Neural progenitor cell (in vitro differentiated cells): ENCODE measurements around the gene GLTP. TPM values are rescaled to one million over a fixed set of nuclear protein-coding genes. Genes with fewer than 3 reads are reported as not detected.
"Not testable (repeated sequence)": the region's sequence is repeated elsewhere in the genome, so short reads cannot be mapped to it uniquely, and the experiment has no call there.

Source experiments
- DNase-seq: peaks from one replicate; pipeline ENCODE4 v3.0.0-alpha.2; 2016; ENCODE audit warnings: low spot score
- H2AFZ ChIP-seq: fragments of 200-600 bp; sonication (generic); replicated peaks from 2 replicates; pipeline ENCODE4 v1.6.1; 2016; ENCODE audit warnings: antibody characterized with exemption
- H3F3A ChIP-seq: fragments of 200-600 bp; sonication (generic); 2 replicates; pipeline ENCODE4 v1.6.1; 2016; ENCODE audit warnings: antibody characterized with exemption, low read depth
- H3K27ac ChIP-seq: fragments of 200-600 bp; sonication (generic); 2 replicates; pipeline ENCODE4 v1.5.1; 2016; ENCODE audit warnings: mild to moderate bottlenecking
- H3K27me3 ChIP-seq: fragments of 200-600 bp; sonication (generic); 2 replicates; pipeline ENCODE4 v1.6.1; 2016; ENCODE audit warnings: mild to moderate bottlenecking, moderate library complexity
- H3K36me3 ChIP-seq: fragments of 200-600 bp; sonication (generic); 2 replicates; pipeline ENCODE4 v1.5.1; 2016
- H3K4me1 ChIP-seq: fragments of 200-600 bp; sonication (generic); 2 replicates; pipeline ENCODE4 v1.6.1; 2016; ENCODE audit warnings: mixed run types
- H3K4me2 ChIP-seq: fragments of 200-600 bp; sonication (generic); 2 replicates; pipeline ENCODE4 v1.6.1; 2016
- H3K4me3 ChIP-seq: fragments of 200-600 bp; sonication (generic); 2 replicates; pipeline ENCODE4 v1.5.1; 2016
- H3K79me2 ChIP-seq: fragments of 200-600 bp; sonication (generic); 2 replicates; pipeline ENCODE4 v1.6.1; 2016; ENCODE audit warnings: low read depth
- H3K9ac ChIP-seq: fragments of 200-600 bp; sonication (generic); 2 replicates; pipeline ENCODE4 v1.6.1; 2016
- H3K9me3 ChIP-seq: fragments of 200-600 bp; sonication (generic); 2 replicates; pipeline ENCODE4 v1.5.1; 2016; ENCODE audit warnings: low read depth
- H4K20me1 ChIP-seq: fragments of 200-600 bp; sonication (generic); 2 replicates; pipeline ENCODE4 v1.6.1; 2016; ENCODE audit warnings: low read depth
- H3K27ac Mint-ChIP-seq: 3 replicates; pipeline ENCODE4 v1.8.0; 2021; ENCODE audit warnings: mixed read lengths
- H3K27me3 Mint-ChIP-seq: 2 replicates; pipeline ENCODE4 v1.8.0; 2022; ENCODE audit warnings: low read depth, mild to moderate bottlenecking, inconsistent platforms, moderate library complexity, mixed read lengths; ENCODE audit not compliant: insufficient read depth
- H3K36me3 Mint-ChIP-seq: 3 replicates; pipeline ENCODE4 v1.8.0; 2021; ENCODE audit warnings: mixed read lengths
- H3K4me1 Mint-ChIP-seq: 3 replicates; pipeline ENCODE4 v1.8.0; 2021; ENCODE audit warnings: mixed read lengths
- H3K4me3 Mint-ChIP-seq: 3 replicates; pipeline ENCODE4 v1.8.0; 2021; ENCODE audit warnings: mild to moderate bottlenecking, moderate library complexity, mixed read lengths
- H3K9me3 Mint-ChIP-seq: 3 replicates; pipeline ENCODE4 v1.8.0; 2020; ENCODE audit warnings: mixed read lengths
- CTCF ChIP-seq: fragments of 200-600 bp; sonication (generic); IDR thresholded peaks from 2 replicates; pipeline ENCODE4 v1.5.1; 2017; ENCODE audit warnings: antibody characterized with exemption, mild to moderate bottlenecking
- EZH2 ChIP-seq: fragments of 200-600 bp; sonication (generic); IDR thresholded peaks from 2 replicates; pipeline ENCODE4 v1.6.1; 2017; ENCODE audit warnings: antibody characterized with exemption, mild to moderate bottlenecking, moderate library complexity
- EZH2phosphoT487 ChIP-seq: fragments of 200-600 bp; sonication (generic); IDR thresholded peaks from 2 replicates; pipeline ENCODE4 v1.6.1; 2017; ENCODE audit warnings: antibody characterized with exemption
- total RNA-seq: library from RNA; depleted of rRNA; stranded (reverse); fragments of >200 nt; gene quantifications from 2 replicates; pipeline ENCODE4 v1.2.3, GENCODE V29; 2015; ENCODE audit warnings: low replicate concordance

The GLTP gene
- total RNA-seq, 1 donor from 2014 or later = 24.0 TPM

DNA sequence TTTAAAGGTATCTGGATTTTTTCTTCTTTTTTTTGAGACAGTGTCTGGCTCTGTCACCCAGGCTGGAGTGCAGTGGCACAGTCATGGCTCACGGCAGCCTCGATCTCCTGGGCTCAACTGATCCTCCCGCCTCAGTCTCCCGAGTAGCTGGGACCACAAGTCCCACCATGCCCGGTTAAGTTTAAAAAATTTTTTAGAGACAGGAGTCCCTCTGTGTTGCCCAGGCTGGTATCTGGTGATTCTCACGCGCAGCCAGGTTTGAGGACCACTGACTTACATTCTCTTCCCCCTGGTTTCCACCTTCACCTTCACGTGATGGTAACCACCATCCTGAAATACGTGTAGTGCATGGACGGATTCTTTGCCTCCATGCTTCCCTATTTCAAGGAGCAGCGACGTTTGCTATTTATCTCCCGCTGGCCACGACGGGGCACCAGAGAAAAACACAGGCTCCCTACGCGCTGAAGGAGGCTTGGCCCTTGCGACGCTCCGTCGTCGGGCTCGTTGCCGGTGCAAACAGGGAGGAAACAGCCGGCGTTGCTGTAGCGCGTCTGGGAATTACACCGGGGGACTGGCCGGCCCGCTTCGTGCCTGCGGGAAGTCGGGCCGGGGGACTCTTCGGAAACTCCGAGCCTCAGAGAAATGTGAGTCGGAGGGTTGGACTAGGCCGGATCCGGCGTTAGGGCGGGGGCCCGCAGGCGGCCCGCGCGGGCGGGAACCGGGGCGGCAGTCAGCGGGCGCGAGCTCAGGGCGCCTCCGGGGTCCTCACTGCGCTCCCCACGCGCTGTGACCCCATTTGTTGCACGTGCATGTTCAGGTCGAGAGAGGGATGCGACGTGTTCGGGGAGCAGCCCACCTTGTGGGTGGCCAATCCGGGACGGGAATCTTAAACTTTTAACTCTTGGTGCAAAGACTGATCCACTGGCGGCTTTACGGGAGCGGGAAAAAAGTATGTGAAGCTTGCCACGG, 19.7 kb upstream of the GLTP start, which contains the start of gene TCHP:
TCHP (plus strand) TSS at position 492 of the 969 bp plus-strand sequence. CDS start 2,753 bp downstream, outside the sequence.
- peaks cover 36% of the 10 kb centered on the region for H3F3A ChIP-seq
- no peaks in the 10 kb centered on the region for H3K9me3 ChIP-seq
- H3K4me1 Mint-ChIP-seq = peaks cover 16% of the 10 kb centered on the region
- peaks cover 6% of the 10 kb centered on the region for H3K27me3 Mint-ChIP-seq
- H3K36me3 Mint-ChIP-seq = peaks cover 10% of the 10 kb centered on the region
- H2AFZ ChIP-seq = peak within 1 kb of the TSS; percentile 98
- peak within 1 kb of the TSS; percentile 58 for H3K9ac ChIP-seq
- H3K27me3 ChIP-seq = peaks cover 10% of the 10 kb centered on the region
- H3K27ac Mint-ChIP-seq = peak within 1 kb of the TSS; percentile 94
- H3K4me2 ChIP-seq = peak within 1 kb of the TSS; percentile 99
- H3K4me3 ChIP-seq = peak within 1 kb of the TSS; percentile 79
- peaks cover 11% of the 10 kb centered on the region for H3K4me1 ChIP-seq
- peaks cover 21% of the 10 kb centered on the region for H3K79me2 ChIP-seq
- no peaks in the 10 kb centered on the region for H3K9me3 Mint-ChIP-seq
- peaks cover 3% of the 10 kb centered on the region for H4K20me1 ChIP-seq
- peak; percentile 88 for DNase-seq
- peak within 1 kb of the TSS; percentile 96 for H3K4me3 Mint-ChIP-seq
- peak; percentile 68 for TF ChIP-seq EZH2
- no peak for TF ChIP-seq EZH2phosphoT487
- H3K36me3 ChIP-seq = no peaks in the 10 kb centered on the region
- H3K27ac ChIP-seq = no peak within 1 kb of the TSS

DNA sequence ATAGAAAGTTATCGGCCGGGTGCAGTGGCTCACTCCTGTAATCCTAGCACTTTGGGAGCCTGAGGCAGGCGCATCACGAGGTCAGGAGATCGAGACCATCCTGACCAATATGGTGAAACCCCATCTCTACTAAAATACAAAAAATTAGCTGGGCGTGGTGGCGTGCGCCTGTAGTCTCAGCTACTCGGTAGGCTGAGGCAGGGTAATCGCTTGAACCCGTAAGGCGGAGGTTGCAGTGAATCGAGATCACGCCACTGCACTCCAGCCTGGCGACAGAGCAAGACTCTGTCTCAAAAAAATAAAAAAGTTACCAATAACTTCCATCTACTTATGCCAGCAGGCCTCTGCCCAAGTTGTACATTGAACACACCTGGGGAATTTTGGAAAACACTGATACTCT, 19.0 kb upstream of the GLTP start:
- H3K27ac Mint-ChIP-seq, H3K36me3 ChIP-seq, H3K9me3 Mint-ChIP-seq, H3K27me3 ChIP-seq, H3K27ac ChIP-seq, H3K27me3 Mint-ChIP-seq, H3K9me3 ChIP-seq, H4K20me1 ChIP-seq, H3K36me3 Mint-ChIP-seq, DNase-seq, H3K4me3 ChIP-seq, H3K9ac ChIP-seq: not testable (repeated sequence)
- peak overlapping the region; percentile 96 for H3K4me3 Mint-ChIP-seq
- Histone ChIP-seq H2AFZ (peak overlapping the region; percentile 98), H3K79me2 (peaks cover 21% of the 10 kb centered on the region), H3F3A (peaks cover 36% of the 10 kb centered on the region), H3K4me2 (peak overlapping the region; percentile 99), H3K4me1 (peaks cover 11% of the 10 kb centered on the region)
- H3K4me1 Mint-ChIP-seq = peaks cover 16% of the 10 kb centered on the region

DNA sequence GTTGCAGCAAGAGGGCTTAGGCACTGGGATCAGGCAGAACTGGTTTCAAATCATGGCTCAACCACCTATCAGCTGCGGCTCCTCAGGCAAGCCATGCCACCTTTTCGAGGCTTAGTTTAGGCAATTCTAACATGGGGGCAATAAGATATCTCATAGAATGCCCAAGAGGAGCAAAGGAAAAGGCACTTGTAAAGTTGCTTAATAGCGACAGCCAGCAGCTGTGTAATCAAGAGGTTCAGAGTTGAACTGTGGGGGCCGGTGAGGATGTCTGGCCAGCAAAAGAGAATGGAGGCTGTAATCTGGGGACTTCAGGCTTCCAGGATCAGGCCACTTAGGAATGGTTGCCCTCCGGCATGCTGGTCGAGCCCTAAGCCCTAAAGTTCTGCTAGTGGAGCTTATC, 16.7 kb upstream of the GLTP start:
- Histone ChIP-seq H3K4me3 (no peak overlapping the region), H3K4me1 (peaks cover 11% of the 10 kb centered on the region), H3K79me2 (peaks cover 15% of the 10 kb centered on the region), H3F3A (peaks cover 27% of the 10 kb centered on the region), H3K36me3 (no peaks in the 10 kb centered on the region), H3K27ac (no peak overlapping the region), H3K4me2 (no peak overlapping the region), H3K9me3 (no peaks in the 10 kb centered on the region), H4K20me1 (no peaks in the 10 kb centered on the region), H3K9ac (no peak overlapping the region), H2AFZ (no peak overlapping the region), H3K27me3 (peaks cover 10% of the 10 kb centered on the region)
- peaks cover 7% of the 10 kb centered on the region for H3K27me3 Mint-ChIP-seq
- no peak for DNase-seq
- peaks cover 16% of the 10 kb centered on the region for H3K4me1 Mint-ChIP-seq
- H3K4me3 Mint-ChIP-seq = no peak overlapping the region
- H3K27ac Mint-ChIP-seq = no peak overlapping the region
- H3K9me3 Mint-ChIP-seq = no peaks in the 10 kb centered on the region
- no peak for TF ChIP-seq EZH2
- no peak for TF ChIP-seq EZH2phosphoT487
- no peak for TF ChIP-seq CTCF
- no peaks in the 10 kb centered on the region for H3K36me3 Mint-ChIP-seq

GRCh38 chr12:109896188-109896587, 15.8 kb upstream of the GLTP start:
- Histone ChIP-seq H4K20me1 (no peaks in the 10 kb centered on the region), H3K4me3 (no peak overlapping the region), H3K9me3 (no peaks in the 10 kb centered on the region), H2AFZ (no peak overlapping the region), H3K4me2 (no peak overlapping the region), H3K27ac (no peak overlapping the region), H3K27me3 (peaks cover 10% of the 10 kb centered on the region), H3K36me3 (no peaks in the 10 kb centered on the region), H3K4me1 (peaks cover 4% of the 10 kb centered on the region), H3K79me2 (peaks cover 7% of the 10 kb centered on the region), H3K9ac (no peak overlapping the region), H3F3A (peaks cover 22% of the 10 kb centered on the region)
- Mint-ChIP-seq H3K4me1 (peaks cover 10% of the 10 kb centered on the region), H3K9me3 (no peaks in the 10 kb centered on the region), H3K27me3 (peaks cover 9% of the 10 kb centered on the region), H3K4me3 (no peak overlapping the region), H3K27ac (no peak overlapping the region), H3K36me3 (no peaks in the 10 kb centered on the region)
- no peak for TF ChIP-seq EZH2phosphoT487
- TF ChIP-seq EZH2 = no peak
- TF ChIP-seq CTCF = no peak
- no peak for DNase-seq
